HG03139 (cell line): ENCODE results near the gene GPR25.
A peak's percentile ranks its signal among the peaks of the same experiment; 100 is the strongest.

Experiments used
- ATAC-seq: cut with Tn5 transposase; IDR thresholded peaks from one replicate; pipeline ENCODE4 v1.9.1; 2021; ENCODE audit not compliant: unreplicated experiment

GPR25 gene

DNA sequence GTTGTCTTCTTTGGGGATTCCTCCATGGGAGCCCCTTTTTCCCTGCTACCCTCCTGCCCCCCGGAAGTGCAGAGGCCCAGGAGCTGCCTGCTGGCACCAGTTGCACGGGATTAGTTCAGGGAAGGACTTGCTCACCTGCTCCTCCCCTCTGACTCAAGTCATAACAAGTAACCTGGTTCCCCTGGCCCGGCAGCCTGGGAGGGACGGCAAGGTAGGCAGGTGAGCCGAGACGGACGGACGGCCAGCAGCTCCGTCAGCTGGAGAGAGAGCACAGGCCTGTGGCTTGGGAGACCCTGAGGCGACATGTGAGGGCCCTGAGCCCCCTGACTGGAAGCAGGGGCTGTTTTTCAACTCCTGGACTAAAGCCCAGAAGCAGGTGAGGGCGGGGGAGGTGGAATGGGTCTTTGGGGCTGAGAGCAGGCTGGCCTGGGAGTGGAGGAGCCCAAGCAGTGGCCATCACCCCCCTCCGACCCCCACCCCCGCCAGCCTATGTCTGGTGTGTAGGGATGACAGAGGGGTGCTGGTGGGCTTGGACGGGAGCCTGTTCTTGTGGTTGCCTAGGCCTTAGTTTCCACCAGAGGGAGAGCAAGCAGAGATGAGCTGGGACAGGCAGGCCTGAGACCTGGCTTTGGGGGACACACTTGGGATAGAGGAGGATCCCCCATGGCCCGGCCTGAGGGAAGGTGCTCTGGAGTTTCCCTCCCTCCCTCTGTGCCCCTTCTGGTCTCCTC lies 22.1 kb downstream of the GPR25 start, which contains the start of gene INAVA:
INAVA (plus strand) TSS at position 189 of the 731 bp plus-strand sequence. CDS start 3,501 bp downstream, outside the sequence.
- no peak for ATAC-seq

DNA sequence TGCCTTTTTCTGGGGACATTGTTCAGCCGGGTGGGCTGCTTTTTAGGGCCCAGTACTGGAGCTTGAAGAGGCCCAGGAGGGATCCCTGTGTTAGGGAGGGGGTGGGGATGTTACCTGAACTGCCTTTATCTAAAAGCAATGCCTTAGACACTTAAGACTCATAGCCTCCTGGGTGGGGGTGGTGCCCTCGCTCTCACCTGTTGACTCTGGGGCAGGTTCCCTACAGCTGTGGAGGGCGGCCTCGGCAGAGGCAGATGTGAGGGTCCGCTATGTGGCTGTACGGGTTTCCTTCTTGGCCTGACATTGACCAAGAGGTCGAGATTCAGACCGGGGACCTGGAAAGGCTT lies 22.6 kb downstream of the GPR25 start:
- no peak for ATAC-seq

DNA sequence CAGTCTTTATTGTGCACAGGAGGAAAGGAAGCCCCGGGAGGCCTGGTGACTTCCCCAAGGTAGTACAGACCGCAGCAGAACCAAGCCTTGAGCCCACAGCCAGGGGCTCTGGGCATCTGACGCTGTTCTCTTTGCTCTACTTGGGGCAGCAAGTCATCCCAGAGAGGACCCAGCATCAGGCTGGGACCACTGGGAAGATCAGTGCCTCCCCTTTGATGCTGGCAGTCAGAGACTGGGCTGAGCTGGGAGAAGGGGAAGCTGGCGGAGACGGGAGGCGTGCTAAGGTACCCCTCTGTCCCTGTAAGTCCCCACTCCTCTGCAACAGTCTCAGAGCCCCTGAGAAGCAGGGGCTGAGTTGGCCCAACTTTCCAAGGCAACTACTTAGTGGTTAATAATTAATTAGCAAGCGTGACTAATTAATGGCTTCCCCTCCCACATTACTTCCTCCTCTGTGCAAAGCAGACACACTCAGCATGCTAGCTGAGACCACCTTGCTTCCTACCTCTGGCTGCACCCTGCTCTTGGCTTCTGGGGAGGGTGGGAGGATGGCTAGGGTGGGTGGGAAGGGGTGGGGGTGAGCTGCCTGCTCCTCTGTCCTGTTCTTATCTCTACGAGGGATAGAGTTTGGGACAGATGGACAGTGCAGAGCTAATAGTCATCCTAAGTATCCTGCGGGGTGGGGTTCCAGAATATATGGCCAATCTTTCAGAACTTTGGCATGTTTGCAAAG lies 23.2 kb downstream of the GPR25 start:
- ATAC-seq: peak; percentile 52

DNA sequence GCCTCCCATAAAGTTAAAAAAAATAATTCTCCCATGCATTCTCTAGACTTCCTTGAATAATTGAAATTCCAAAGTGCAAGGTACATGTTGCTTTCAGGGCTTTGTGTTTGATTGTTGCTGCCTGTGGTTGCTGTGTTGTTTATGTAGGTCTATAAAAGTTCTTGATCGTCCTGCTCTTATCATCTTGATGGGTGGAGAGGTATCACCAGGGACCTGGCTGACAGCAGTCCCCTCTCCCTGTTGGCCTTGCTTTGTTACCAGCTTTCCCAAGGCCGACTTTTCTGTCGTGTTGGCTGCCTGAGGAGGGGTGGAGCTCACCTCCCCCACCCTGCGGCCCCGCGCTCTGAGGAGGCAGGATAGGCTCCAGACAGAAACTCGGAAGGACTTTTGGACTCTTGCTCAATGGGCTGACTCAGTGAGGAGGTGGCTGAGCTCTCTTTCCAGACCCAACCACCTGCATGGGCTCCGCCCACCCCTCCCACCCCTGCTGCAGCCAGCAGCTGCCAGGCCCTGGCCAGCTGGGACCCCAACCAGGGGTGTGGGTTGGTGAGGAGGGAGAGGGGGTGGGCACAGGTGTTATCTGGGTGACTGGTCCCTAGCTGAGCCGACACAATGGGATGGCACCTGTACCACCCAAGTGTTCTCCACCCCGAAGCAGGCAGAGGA lies 23.9 kb downstream of the GPR25 start:
- ATAC-seq: no peak

DNA sequence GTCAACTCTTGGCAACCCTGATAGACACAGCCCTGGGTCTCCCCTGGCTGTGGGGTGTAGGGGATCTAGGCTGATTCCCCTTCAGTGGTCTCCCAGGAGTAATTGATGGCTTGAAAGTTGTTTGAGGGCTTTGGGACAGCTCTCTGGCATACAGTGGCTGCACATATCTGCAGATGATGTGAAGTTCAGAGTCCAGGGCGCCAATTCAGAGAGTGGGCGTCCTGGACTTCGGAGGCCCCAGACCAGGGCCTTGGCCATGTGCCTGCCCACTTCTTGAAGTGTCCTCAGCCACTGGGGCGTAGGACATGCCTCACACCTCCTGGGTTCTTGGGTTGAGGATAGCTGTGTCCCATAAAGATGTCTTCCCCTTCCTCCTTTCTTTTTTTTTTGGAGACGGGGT lies 24.5 kb downstream of the GPR25 start:
- no peak for ATAC-seq

DNA sequence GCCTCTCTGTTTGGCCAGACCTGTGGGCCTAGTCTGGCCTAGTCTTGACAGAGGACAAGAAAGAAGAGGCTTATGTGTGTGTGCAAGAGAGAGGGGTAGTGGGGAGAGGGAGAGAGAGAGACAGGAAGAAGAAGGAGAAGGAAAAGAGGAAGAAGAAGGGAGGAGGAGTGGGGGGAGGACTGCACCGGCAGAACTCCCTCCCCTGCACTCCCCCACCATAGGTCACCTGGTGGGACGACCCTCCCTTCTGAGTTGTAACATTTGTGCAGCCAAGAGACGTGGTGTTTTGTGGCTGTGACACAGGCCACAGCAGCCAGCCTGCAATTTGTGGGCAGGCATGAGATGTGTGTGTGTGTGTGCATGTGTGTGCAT lies 26.2 kb downstream of the GPR25 start:
- ATAC-seq: no peak

DNA sequence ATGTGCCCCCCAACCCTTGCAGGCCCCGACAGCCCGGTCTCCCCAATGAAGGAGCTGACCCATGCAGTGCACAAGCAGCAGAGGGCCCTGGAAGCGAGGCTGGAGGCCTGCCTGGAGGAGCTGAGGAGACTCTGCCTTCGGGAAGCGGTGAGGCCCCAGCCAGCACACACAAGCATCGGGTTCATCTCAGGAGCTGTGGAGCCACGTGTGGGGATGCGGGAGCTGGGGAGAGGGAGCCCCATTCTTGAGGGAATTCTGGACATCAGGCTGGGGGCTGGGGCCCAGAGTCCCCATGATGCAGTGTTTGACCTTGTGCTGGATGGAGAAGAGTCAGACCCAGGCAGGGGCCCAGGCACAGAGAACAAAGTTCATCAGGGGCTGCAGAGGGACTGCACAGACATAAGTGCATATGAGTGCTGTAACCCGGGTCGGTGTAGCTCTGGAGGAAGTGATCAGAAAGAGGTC lies 26.7 kb downstream of the GPR25 start:
- no peak for ATAC-seq

DNA sequence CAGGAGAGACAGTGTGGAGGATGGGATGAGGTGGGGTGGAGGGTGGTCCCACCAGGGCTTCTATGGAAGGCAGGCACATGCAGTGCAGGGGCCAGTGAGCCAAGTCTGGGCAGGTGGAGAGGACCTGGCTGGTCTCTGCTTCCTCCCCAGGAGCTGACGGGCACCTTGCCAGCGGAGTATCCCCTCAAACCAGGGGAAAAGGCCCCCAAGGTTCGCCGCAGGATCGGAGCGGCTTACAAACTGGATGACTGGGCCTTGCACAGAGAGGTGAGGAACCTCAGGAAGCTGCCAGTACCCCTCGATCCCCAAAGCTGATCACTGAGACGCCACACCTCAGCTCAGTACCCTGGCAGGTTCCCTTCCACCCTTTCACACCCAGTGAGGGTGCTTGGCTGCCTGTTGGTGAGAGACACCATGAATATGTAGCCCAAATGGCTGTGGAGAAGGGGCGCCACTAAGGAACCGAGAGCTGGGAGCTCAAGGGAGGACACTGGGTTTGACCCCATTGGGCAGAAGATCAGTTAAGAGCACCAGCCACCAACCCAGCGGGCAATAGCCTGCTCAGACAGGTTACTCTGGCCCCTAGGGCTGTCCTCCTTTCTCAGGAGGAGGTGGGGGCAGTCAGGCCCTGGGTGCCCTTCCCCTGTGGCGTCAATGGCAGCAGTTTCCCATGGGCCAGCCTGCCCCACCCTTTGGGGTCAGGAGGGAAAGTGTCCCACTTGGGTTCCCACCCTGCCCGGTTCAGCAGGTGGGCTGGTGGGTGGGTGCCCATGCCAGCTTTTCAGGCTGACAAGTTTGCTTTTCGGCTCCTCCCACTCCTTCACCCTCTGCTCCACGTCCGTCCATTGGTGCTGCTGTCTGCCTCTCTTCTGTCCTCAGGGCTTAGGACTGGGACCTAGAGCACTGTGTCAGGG lies 27.4 kb downstream of the GPR25 start:
- no peak for ATAC-seq

DNA sequence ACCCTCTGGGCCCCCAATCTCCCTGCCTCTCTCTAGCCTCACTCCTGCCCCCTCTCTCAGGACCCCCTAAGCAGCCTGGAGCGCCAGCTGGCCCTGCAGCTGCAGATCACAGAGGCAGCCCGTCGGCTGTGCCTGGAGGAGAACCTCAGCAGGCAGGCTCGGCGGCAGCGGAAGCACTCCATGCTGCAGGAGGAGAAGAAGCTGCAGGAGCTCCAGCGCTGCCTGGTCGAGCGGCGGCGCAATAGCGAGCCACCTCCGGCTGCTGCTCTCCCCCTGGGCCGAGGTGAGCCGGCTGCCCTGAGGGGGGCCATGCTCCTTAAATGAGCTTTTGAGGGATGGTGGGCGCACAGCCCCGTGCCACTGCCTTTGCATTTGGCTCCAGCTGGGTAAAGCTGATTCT lies 28.1 kb downstream of the GPR25 start:
- ATAC-seq: no peak

DNA sequence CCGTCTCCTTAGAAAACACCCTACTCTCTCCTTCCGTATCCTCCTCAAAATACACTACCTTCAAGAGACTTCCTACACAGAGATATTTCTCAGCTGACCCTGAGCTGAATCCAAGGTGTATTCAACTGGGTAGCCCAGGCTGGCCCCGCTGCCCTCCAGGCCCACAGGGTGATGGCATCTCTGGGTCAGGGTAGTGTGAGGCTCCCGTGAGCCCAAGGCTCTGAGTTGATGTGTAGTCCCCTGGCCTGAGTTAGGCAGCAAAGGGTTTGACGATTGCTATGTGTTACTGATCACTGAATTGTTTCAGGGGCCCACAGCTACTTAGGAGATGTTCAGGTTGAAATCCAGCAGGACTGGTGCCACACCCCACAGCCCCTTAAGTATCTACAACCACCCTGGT lies 28.6 kb downstream of the GPR25 start:
- no peak for ATAC-seq

DNA sequence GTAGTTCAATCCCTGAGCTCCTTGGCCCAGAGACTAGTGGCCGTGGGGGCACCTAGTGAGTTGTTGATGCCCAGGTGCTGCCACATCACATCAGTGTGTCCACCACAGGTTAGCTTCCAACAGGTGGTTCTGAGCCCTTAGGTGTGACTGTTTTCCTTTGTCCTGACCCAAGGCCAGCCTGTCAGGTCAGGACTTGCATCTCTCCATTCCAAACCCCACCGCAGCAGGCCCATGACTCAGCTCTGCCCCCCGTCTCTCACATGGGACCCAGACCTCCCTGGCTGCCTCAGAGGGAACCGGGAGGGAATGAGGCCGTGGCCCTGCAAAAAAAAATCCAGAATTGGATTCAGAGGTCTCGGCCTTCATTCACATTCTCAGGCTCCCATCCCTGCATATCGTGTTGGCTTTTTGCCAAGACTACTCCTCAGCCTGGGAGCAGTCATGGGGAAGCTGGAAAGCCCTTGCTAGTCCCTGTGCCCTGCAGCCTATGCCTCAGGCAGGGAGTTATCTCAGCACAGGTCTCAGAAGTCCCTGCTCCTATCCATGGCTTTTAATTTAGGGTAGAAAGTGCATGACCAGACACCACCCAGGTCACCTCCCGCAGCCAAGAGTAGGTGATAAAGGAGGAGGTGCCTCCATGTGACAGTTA lies 29.1 kb downstream of the GPR25 start:
- ATAC-seq: no peak

DNA sequence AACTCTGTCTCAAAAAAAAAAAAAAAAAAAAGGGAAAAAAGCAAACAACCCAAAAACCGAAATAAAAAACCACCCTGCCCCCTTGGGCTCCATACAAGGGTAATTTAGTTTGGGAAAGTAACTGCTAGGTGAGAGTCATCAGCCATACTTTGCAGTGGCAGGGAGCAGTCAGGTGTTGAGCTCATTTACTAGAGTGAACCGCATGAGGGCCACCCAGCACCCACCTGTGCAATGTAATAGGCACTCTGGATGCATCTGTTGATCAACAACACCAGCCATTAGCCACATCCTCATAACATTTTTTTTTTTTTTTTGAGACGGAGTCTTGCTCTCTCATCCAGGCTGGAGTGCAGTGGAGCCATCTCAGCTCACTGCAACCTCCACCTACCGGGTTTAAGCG lies 31.0 kb downstream of the GPR25 start:
- ATAC-seq: no peak

DNA sequence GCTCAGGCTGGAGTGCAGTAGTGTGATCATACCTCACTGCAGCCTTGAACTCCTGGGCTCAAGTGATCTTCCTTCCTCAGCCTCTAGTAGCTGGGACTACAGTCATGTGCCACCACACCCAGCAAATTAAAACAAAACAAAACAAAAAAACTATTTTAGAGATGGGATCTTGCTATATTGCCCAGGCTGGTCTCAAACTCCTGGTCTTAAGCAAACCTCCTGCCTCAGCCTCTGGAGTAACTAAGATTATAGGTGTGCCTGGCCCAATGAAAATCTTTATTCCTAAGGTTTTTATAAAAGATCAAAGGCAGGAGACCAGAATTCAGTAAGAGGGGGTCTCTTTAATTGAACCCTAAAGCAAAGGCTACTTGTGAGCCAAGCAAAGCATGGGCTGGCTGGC lies 32.0 kb downstream of the GPR25 start:
- no peak for ATAC-seq

DNA sequence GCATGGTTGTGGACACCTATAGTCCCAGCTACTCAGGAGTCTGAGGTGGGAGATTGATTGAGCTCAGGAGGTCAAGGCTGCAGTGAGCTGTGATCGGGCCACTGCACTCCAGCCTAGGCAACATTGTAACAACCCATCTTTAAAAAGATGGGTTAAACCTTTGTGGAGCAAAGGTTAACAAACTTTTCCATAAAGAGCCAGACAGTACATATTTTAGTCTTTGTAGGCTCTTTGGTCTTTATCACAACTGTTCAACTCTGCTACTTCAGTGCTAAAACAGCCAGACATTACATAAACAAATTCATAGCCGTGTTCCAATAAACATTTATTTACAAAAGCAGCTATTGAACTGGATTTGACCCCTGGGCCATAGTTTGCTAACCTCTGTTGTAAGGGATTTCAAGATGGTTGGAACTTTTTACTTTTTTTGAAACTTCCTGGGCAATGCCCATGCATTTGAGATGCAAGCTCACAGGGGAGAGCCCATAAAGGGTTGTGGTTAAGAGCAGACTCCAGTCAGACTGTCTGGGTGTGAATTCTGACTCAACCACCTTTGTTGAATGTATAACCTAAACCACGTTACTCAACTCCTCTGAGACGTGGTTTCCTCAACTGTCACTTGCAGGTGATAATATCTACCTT lies 32.8 kb downstream of the GPR25 start:
- no peak for ATAC-seq

DNA sequence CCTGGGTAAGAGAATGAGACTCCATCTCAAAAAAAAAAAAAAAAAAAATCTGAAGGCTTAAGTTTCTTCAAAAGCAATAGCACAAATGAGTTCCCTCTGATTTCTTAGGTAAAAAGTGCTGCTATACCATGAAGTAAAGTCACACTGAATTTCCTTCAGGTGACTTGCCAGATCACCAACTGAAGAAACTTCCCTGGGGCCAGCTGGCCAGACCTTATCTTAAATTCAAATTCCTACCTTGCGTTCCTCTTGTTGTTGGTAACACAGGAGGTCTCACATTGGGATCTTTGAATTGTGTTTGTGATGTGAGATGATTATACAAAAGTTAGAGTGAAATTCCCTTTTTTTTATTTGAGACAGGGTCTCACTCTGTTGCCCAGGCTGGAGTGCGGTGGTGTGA lies 33.7 kb downstream of the GPR25 start:
- ATAC-seq: no peak

DNA sequence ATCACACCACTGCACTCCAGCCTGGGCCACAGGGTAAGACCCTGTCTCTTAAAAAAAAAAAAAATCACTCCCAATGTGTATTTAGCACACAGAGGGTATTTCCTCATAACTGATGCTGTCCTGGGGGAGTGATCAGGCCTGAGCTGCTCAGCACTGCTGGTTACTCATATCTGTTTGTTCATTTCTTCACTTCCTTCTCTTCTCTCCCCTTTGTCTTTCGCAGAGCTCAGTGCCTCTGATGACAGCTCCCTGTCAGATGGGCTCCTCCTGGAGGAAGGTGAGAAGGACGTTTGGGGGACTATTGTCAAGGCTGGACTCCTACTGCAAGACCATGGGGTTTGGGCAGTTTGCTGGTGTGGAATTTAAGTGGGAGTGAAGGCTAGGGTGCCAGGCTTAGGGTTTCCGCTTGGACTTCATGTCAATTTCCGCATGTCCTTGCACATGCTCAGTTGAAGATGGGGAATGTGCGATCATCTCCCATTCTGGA lies 34.9 kb downstream of the GPR25 start:
- no peak for ATAC-seq

DNA sequence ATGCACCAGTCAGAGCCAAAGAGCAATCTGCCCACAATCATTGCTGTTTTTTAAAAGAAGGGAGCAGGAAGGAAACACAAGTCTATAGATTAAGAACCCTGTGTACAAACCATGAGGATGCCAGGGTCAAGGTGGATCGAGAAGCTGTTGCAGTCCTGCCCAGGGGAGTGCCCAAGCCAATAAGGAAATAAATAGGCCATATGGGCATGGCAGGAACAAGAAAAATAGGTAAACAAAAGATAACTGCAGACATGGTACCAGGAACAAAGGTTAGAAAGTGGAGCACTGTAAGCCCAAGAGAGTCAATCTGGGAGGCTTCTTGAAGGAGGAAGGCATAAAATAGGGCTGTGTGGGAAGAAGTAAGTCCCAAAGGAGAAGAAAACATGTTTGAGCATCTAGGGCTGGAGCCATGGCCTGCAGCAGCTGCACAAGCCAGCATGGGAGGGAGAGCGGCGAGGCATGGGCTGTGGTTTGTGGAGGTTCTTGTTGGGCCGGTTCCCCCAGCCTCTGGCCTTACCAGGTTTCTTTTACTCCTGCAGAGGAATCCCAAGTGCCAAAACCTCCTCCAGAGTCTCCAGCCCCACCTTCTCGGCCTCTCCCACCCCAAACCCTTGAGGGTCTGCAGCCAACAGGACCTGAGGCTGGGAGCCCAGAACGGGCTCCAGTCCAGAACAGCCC lies 35.5 kb downstream of the GPR25 start:
- no peak for ATAC-seq

DNA sequence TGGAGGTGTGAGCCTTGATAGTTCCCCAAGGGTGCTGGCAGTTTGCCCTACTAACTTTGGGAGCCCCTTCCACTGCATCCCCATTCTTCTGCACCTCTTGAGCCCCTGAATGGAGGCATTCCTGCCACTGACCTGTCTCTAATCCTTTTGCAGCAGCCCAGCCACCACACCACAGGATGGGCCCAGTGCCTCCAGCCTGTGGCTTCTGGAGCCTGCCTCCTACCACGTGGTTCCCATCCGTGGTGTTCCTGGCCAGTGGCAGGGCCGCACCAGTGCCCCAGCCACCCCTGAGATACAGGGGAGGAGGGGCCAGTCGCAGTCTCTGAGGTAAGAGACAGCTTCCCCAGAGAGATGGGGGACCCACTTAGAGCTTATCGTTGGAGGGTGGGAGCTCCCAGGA lies 36.3 kb downstream of the GPR25 start:
- ATAC-seq: no peak

DNA sequence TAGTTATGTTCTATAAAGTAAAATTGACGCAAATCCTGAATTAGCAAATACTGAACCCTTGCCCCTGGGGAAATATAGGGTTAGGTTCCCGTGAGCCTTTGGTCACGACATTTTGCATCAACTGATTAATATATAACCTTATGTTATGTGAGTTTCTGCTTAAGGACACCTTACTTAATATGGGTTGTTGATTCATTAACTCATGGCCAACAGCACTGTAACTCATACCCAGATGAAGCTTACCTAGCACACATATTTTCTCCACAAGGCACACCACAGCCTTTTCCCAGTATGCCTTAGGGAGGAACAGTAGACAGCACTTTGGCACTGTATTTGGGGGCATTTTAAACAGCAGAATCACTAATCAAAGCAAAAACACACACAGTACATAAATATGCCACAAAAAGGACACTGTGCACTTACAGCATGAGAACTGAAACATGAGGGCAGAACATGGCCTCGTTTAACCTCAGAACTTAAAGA lies 37.0 kb downstream of the GPR25 start:
- peak; percentile 48 for ATAC-seq
